ENCODE results near the gene ERVMER34-1. TPM values are rescaled to one million over a fixed set of nuclear protein-coding genes. Genes with fewer than 3 reads are reported as not detected.

ERVMER34-1 gene
- total RNA-seq (2022) (73.3 and 85.6 TPM in 2 replicates), Bru-seq, nascent RNA (percentile 95 among the genes with signal in this experiment), BruChase-seq, experiment 1, labeled RNA remaining after a 2-hour chase (percentile 99 among the genes with signal in this experiment), BruChase-seq, experiment 2, labeled RNA remaining after a 6-hour chase (percentile 99 among the genes with signal in this experiment)
- long read RNA-seq, transcript ERVMER34-1-202 (3 exons, 3,830 nt): major isoform, 49 of 124 reads
- long read RNA-seq, transcript ERVMER34-1-201 (4 exons, 2,744 nt): minor isoform, 35 of 124 reads
- long read RNA-seq, partial matches to known transcripts: 15 of 124 reads
- long read RNA-seq, other reads (novel, unspliced or antisense): 25 of 124 reads

- peaks cover 52% of the 10 kb centered on the region for H3K36me3 Mint-ChIP-seq (ENCODE audit: insufficient read depth, unreplicated experiment)
- H3K27me3 Mint-ChIP-seq (ENCODE audit: insufficient read depth, unreplicated experiment): no peaks in the 10 kb centered on the region
- Histone ChIP-seq H3K4me1 (peaks cover 8% of the 10 kb centered on the region; the same call in 1 of the 2 replicates), H3K27me3 (replicated peaks; ENCODE audit: control insufficient read depth, insufficient read depth, low read length) (no peaks in the 10 kb centered on the region), H3K9me3 (no peaks in the 10 kb centered on the region), H3K36me3 (ENCODE audit: control insufficient read depth, insufficient read depth, low read length) (peaks cover 1% of the 10 kb centered on the region; the same call in 1 of the 2 replicates), H3K4me3 (ENCODE audit: low read depth, low read length) (peak within 1 kb of the TSS; percentile 77)
- H3K4me3 Mint-ChIP-seq (ENCODE audit: unreplicated experiment): peak within 1 kb of the TSS; percentile 98
- intact Hi-C loops (cut with micrococcal nuclease; ENCODE audit: unreplicated experiment): loop anchor here (5.0 kb wide), 2 partner anchors 111 to 231 kb away; partner anchors contain the start of gene RASL11B
- no peak for TF ChIP-seq CTCF (IDR thresholded peaks at IDR 0.05; ENCODE audit: insufficient read depth in 1 of 2, low read depth in 1 of 2, low read length in 1 of 2, severe bottlenecking in 1 of 2, unreplicated experiment in 1 of 2)
- peak within 1 kb of the TSS; percentile 91 for H3K27ac Mint-ChIP-seq (ENCODE audit: unreplicated experiment)
- no TSS peak for BruUV-seq (replicated peaks)
- H3K4me1 Mint-ChIP-seq (ENCODE audit: low read depth, unreplicated experiment): peaks cover 10% of the 10 kb centered on the region
- DNase-seq: peak in 1 of 2 experiments; percentile 53
- no peaks in the 10 kb centered on the region for H3K9me3 Mint-ChIP-seq (ENCODE audit: unreplicated experiment)
- ChIA-PET POLR2A (interaction anchor here (0.6 to 1.1 kb wide), 7 partner anchors 28 to 1312 kb away, joined by 3 to 13 read pairs (median 6); no protein-coding TSS in a partner anchor), CTCF (interaction anchor here (0.6 to 1.0 kb wide), 3 partner anchors 62 to 1547 kb away, joined by 3 to 6 read pairs (median 4); no protein-coding TSS in a partner anchor)
These were observed at the start of gene ERVMER34-1 for GRCh38 chr4:52750819-52751486. TSS of gene ERVMER34-1 (minus strand) at chr4:52751425. CDS start at chr4:52745520, 5,905 bp downstream.

- 0 out of 2 replicates have a peak, but pooled peaks cover 2% of the 10 kb centered on the region for H3K4me1 ChIP-seq
- BruUV-seq (replicated peaks): no TSS peak
- Mint-ChIP-seq H3K27me3 (ENCODE audit: insufficient read depth, unreplicated experiment) (no peaks in the 10 kb centered on the region), H3K9me3 (ENCODE audit: unreplicated experiment) (peaks cover 21% of the 10 kb centered on the region), H3K4me3 (ENCODE audit: unreplicated experiment) (no peak overlapping the region), H3K4me1 (ENCODE audit: low read depth, unreplicated experiment) (no peaks in the 10 kb centered on the region), H3K36me3 (ENCODE audit: insufficient read depth, unreplicated experiment) (no peaks in the 10 kb centered on the region), H3K27ac (ENCODE audit: unreplicated experiment) (no peak overlapping the region)
- H3K9me3 ChIP-seq: no peaks in the 10 kb centered on the region
- no peak for DNase-seq
- no peaks in the 10 kb centered on the region for H3K36me3 ChIP-seq (ENCODE audit: control insufficient read depth, insufficient read depth, low read length)
- H3K27me3 ChIP-seq (replicated peaks; ENCODE audit: control insufficient read depth, insufficient read depth, low read length): no peaks in the 10 kb centered on the region
- ChIA-PET POLR2A (no interaction called here), CTCF (no interaction called here)
- H3K4me3 ChIP-seq (ENCODE audit: low read depth, low read length): no peak overlapping the region
- TF ChIP-seq CTCF (IDR thresholded peaks at IDR 0.05; ENCODE audit: insufficient read depth in 1 of 2, low read depth in 1 of 2, low read length in 1 of 2, severe bottlenecking in 1 of 2, unreplicated experiment in 1 of 2): no peak
- intact Hi-C loops (cut with micrococcal nuclease; ENCODE audit: unreplicated experiment): no loop called here
These were observed 48.6 kb upstream of the ERVMER34-1 start for GRCh38 chr4:52799813-52800212.

- no peak for TF ChIP-seq CTCF (IDR thresholded peaks at IDR 0.05; ENCODE audit: insufficient read depth in 1 of 2, low read depth in 1 of 2, low read length in 1 of 2, severe bottlenecking in 1 of 2, unreplicated experiment in 1 of 2)
- Histone ChIP-seq H3K36me3 (ENCODE audit: control insufficient read depth, insufficient read depth, low read length) (no peaks in the 10 kb centered on the region), H3K9me3 (no peaks in the 10 kb centered on the region), H3K27me3 (replicated peaks; ENCODE audit: control insufficient read depth, insufficient read depth, low read length) (no peaks in the 10 kb centered on the region), H3K4me3 (ENCODE audit: low read depth, low read length) (no peak overlapping the region), H3K4me1 (no peaks in the 10 kb centered on the region)
- H3K4me3 Mint-ChIP-seq (ENCODE audit: unreplicated experiment): no peak overlapping the region
- no peak overlapping the region for H3K27ac Mint-ChIP-seq (ENCODE audit: unreplicated experiment)
- no peaks in the 10 kb centered on the region for H3K36me3 Mint-ChIP-seq (ENCODE audit: insufficient read depth, unreplicated experiment)
- no peaks in the 10 kb centered on the region for H3K27me3 Mint-ChIP-seq (ENCODE audit: insufficient read depth, unreplicated experiment)
- no peaks in the 10 kb centered on the region for H3K9me3 Mint-ChIP-seq (ENCODE audit: unreplicated experiment)
- no peaks in the 10 kb centered on the region for H3K4me1 Mint-ChIP-seq (ENCODE audit: low read depth, unreplicated experiment)
- no peak for DNase-seq
- intact Hi-C loops (cut with micrococcal nuclease; ENCODE audit: unreplicated experiment): no loop called here
- ChIA-PET POLR2A (no interaction called here), CTCF (no interaction called here)
- no TSS peak for BruUV-seq (replicated peaks)
These were observed 44.3 kb upstream of the ERVMER34-1 start for GRCh38 chr4:52795533-52795932.
